Activated CD4-positive, alpha-beta T cell treated with anti-CD3 and anti-CD28 coated beads for 1 hour (primary cell): ENCODE measurements around the gene ITM2C.

ENCODE experiments used
- DNase-seq: peaks from one replicate; pipeline ENCODE4 v3.0.0-alpha.2; 2020

Gene ITM2C

GRCh38 chr2:230861552-230862255 lies 3.0 kb upstream of the ITM2C start:
- DNase-seq = no peak

DNA sequence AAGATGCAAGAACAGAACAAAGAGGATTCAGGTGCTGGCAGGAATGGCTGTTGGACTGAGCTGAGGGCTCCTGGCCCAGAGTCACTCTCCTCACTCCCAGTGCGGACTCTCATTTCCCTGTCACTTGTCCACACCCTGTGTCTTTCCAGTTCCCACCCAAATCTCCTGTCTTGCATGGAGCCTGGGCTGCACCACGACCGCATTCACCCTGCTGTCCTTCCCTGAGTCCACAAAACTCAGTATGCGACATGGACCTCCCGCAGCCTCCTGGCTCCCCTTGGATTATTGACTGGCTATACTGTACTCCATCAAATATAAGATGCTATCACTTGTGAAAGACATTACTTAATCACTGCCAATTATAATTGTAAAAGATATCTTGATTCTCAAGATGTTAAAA lies 2.5 kb upstream of the ITM2C start:
- DNase-seq = no peak

GRCh38 chr2:230863031-230863430 lies 1.7 kb upstream of the ITM2C start:
- no peak for DNase-seq

- DNase-seq = no peak
These were observed 1.2 kb upstream of the ITM2C start for GRCh38 chr2:230863442-230864121.

GRCh38 chr2:230864122-230864604 lies 579 bp upstream of the ITM2C start:
- DNase-seq = no peak

DNA sequence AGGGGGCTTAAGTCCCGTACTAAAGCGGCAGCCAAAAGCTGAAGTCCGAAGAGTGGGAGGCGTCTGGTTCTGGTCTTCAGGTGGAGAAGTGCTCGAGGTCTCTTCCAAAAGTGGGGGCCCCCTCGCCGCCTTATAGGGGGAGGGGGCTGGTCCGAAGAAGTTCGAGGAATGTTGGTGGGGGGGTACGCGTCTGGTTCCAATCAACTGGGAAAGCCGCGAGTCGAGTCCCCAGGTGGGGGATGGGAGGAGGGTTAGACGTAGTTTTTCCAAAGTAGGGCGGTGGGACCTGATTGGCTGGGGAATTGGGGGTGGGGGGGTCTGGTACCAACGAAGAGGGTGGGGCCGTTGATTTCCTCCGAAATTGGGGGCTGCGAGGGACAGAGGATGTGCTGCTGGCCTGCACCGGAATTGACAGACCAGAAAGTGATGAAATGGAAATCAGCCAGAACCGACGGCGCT lies 594 bp downstream of the ITM2C start:
- DNase-seq = no peak

DNA sequence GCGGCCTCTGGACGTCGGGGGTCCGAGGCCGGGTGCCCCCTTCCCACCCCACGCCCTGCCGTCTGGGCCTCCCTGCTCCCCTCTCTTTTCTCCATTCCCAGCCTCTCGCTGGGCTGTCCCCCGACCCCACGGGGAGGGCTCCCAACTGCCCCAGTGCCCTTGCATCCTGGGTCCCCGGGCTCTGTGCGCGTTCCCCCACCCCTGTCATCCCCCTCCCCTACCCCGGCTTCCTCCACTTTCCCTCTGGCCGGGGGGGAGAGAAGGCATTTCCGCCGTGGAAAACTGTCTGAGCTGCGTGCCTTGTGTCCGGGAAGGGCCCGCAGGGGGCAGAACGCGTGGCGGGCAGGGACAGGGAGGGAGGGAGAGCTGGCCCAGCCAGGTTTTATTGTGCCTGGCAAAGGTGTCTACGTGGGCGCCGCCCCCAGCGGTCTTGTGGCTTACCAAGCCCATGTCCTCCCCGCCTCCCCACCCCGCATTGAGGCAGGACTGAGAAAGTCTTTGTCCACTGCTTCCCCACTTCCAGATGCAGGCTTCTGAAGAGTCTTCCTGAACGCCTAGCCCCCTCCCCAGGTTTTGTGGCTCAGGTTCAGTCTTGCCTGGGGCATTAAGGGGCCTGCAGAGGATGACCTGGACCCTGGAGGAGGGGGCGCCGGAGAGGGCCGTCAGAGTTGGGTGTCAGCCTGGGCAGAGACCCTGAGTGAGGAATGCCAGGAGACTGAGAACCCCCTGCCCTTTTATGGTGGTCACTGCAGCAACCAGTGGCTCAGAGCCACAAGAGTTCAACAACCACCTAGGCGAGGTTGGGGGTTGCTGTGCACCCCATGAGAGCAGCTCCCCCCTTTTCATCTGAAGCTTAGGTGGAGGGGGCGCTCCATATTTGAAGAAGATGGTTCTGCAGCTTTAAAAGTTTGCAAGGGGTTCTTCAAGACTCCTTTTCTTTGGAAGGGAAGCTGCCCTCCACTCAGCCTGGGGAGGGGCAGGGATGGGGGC lies 1.3 kb downstream of the ITM2C start:
- no peak for DNase-seq

DNA sequence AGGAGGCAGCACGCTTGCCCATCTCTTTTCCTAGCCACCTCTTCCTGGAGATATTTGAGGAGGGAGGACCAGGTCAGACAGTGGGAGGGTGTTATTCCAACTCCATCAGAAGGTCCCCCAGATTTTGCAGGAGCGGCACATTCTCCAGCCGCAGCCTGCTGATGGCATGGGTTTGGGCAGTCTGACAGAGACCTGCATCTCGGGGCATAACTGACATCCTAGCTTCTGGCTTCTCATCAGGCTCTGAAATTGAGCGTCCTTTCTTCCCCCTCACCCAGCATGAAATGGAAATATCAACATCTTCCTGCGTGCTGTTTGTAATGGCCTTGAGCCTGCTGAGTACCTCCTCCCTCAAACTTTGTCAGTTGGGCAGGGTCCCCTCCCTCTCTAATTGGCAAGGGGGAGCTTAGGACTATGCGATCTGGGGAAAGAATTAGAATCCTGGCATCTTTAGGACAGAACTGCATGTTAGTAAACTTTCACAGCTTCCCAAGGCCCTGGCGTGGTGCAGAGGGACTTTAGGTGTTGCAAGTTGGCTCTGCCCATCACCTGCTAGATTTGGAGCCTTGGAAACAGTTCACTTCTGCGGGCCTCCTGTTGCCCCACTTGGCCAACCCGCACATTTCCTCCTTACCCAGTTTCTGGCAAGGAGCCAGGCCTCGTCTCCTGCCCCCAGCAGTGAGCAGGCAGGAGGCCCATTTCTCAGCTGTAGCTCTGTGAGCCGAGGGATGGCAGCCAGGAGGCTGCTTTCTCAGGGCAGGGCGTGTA lies 2.2 kb downstream of the ITM2C start:
- peak; percentile 46 for DNase-seq

DNA sequence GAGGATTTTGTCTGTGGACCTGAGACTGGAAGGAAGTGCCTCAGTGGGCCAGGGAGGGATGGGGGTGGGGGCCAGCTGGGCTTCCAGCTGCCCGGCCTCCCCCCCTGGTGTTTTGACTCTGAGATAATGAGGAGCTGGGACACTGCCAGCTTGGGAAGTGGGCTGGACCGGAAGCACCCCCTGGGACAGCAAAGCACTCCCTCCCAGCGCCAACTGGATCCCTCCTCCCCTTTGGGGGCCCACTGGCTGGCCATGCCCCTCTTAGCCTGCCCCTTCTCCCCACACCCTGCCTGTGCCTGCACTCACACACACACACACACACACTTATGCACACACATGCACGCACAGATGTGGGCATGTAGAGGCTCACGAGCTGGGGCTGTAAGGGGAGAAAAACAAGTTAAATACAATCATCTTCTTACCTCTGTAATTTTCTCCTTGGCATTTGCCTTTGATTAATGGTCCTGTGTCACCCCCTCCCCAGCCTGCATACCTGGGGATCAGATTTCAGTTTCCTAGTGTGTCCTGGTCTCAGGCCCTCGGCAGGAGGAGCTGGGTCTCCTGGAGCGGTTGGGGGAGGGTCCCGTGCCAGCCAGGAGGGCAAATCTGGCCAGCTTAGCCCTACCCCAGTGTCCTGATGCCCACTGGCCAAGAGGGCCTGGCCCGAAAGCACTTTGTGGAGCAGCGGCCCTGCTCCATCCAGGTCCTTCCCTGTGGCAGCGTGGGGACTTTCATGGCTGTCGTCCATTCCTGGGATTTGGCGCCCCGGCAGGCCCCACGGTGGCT lies 3.6 kb downstream of the ITM2C start:
- no peak for DNase-seq

GRCh38 chr2:230868947-230869913 lies 4.5 kb downstream of the ITM2C start:
- DNase-seq = no peak

- no peak for DNase-seq
These were observed 5.3 kb downstream of the ITM2C start for GRCh38 chr2:230869914-230870543.

DNA sequence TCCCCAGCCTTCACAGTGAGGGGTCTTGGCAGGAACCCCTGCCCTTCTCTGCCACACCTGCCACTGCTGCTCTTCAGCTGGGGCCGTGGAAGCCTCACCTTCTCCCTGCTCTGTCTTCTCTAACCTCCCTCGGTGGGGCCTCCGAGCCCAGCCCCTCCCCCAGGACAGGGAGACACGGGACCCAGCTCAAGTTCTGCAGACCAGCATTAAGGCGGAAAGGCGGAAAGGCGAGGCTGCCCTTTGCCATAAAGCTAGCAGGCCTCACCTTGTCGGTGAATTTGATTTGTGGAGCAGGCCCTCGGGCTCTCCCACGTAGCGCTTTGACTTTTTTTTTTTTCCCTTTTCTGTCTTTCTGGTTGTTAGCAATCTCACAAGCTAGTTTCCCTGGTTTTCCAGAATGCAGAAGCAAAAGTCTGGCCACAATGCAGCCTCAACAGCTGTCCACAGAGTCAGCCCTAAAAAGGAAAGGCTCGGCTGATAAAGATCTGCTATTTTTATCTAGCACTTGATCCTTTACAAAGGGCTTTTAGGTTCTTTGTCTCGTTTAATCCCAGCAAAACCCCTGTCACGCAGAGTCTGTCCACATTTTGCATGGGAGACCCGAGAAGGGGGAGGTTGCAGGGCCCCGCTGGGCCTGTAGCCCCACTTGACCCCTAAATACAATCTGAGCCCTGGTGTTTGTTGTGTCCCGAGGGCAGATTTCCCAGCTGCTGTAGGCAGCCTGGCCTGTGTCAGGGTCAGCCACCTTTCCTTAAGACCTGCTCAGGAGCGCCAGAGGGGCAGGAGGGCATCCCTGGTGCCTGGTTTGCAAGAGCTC lies 6.0 kb downstream of the ITM2C start:
- DNase-seq = no peak

DNA sequence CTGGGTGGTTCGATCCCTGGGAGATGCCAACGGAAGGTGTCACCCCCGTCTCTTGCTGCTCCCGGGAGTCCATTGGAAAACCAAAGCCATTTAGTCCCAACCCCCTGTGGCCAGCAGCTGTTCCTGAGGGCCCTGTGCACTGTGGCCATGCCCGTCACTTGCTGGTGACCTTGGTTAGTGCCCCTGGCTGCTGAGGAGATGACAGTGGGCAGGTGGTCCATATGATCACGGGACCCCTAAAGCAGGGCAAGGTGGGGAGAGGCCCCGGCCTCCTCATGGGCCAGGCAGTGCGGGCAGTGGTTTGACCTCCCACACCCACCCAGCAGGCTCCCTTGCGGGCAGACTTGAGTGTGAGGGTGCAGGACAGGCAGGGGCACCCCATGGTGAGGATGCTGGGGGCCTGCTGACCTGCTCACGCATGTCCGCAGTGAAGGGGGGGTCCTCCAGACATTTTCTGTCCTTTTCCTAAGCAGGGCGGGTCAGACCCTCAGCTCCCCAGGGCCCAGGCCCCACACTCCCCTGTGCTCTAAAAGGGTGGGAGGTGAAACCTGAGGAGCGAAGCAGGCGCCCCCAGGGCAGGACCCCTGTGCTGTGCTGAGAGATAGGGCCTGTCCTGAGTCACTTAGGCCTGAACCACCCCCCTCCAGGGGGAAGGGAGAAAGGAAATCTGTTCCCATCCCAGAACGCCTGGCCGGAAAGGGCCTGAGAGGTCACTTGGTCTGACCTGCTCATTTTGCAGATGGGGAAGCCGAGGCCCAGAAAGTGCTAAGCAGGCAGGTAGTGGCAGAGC lies 6.8 kb downstream of the ITM2C start:
- no peak for DNase-seq

GRCh38 chr2:230872151-230872967 lies 7.6 kb downstream of the ITM2C start:
- DNase-seq = no peak

DNA sequence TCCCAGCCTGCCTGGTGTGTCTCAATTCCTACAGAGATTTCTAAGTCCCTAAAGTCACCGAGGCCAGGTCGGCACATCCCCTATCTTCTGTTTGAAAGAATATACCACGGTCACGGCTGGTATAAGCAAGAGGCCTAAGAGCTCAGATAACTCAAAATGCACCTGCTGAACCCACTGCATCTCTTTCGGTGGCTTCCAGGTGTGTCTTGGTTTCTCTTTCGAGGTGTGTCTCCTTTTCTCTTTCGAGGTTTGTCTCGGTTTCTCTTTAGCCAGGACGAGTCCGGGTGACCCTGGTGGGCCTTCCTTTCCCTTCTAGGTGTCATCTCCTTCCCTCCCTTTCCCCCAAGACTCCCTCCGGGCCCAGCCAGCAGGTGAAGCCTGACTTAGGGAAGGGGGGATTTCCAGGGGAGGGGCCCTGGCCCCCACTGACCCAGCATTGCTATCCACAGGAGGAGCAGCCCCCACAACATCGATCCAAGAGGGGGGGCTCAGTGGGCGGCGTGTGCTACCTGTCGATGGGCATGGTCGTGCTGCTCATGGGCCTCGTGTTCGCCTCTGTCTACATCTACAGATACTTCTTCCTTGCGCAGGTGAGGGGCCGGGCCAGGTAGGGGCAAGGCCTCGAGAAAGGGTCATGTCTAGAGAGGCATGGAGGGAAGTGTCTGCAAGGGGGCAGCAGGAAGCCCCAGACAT lies 8.4 kb downstream of the ITM2C start:
- no peak for DNase-seq

DNA sequence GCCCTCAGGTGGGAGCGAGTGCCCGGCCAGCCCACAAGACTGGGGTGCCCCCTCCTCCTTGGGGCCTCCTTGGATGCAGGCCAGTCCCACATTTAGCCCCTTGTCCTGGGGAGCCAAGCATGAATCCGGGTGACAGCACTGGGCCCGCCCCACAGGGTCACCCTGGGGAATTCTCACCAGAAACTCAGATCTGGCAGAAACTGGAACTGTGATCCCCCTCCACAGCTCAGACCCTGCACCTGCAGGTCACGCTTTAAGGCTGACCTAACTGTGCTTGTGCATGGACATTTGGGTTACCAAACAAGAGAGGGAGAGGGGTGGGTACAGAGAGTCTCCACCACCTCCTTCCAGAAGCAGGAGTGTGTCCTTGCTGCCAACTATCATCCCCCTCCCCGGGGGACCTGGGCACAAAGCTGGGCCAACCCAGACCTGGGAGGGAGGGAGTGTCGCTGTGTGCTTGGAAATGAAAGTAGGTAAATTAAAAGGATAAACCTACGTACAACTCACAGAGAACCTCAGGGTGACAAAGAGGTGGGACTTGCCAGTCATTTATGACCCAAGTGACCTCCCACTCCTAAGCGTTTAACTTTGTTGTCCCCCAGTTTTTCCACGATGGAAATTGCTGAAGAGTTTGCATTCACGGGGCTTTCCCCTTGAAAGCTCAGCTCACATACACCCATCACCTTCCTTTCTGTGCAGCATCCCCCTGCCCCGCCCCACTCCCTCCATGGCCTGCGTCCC lies 9.1 kb downstream of the ITM2C start:
- DNase-seq = no peak
